Thyroid gland (tissue), 4 donors: ENCODE data around the gene UBE2E2. TPM values are rescaled to one million over a fixed set of nuclear protein-coding genes. Genes with fewer than 3 reads are reported as not detected.
A peak's percentile ranks its signal among the peaks of the same experiment; 100 is the strongest.

Source experiments
- DNase-seq, 2 donors: peaks; one replicate each; pipeline ENCODE4 v3.0.0-alpha.2; 2019
- H3K27ac ChIP-seq, 3 donors: fragments of 200-600 bp; sonication (generic); 1 replicate in 2 of 3; 2 replicates in 1 of 3; pipeline ENCODE4 v1.5.1; 2016 to 2019; ENCODE audit warnings: mild to moderate bottlenecking in 1 of 3, moderate library complexity in 1 of 3
- H3K27me3 ChIP-seq: fragments of 200-600 bp; sonication (generic); one replicate; pipeline ENCODE4 v1.5.1; 2019
- H3K36me3 ChIP-seq, 2 donors: fragments of 200-600 bp; sonication (generic); one replicate each; pipeline ENCODE4 v1.5.1; 2016 to 2019
- H3K4me1 ChIP-seq, 2 donors: fragments of 200-600 bp; sonication (generic); one replicate each; pipeline ENCODE4 v1.5.1; 2017 to 2019
- H3K4me3 ChIP-seq, 3 donors: fragments of 200-600 bp; sonication (generic); replicated peaks in 1 of 3; 1 replicate in 2 of 3; 2 replicates in 1 of 3; pipeline ENCODE4 v1.5.1; 2016; ENCODE audit warnings: mild to moderate bottlenecking in 1 of 3
- H3K9me3 ChIP-seq: fragments of 200-600 bp; sonication (generic); one replicate; pipeline ENCODE4 v1.5.1; 2017
- CTCF ChIP-seq, 6 experiments: fragments of 200-600 bp in 3 of 6; fragments of 450-650 bp in 3 of 6; sonication (generic) in 3 of 6; IDR thresholded peaks; one replicate each; pipeline ENCODE4 v1.5.1; 2016 to 2019; ENCODE audit warnings: antibody characterized with exemption in 6 of 6, mild to moderate bottlenecking in 2 of 6, inconsistent platforms in 1 of 6, moderate library complexity in 1 of 6
- POLR2A ChIP-seq, 2 donors: fragments of 450-650 bp; IDR thresholded peaks; one replicate each; pipeline ENCODE4 v1.6.1; 2017; ENCODE audit warnings: antibody characterized with exemption in 2 of 2, mild to moderate bottlenecking in 2 of 2, moderate library complexity in 1 of 2
- WGBS, 2 donors: methylation state at CpG; one replicate each; pipeline ENCODE4 v1.1.5; 2017; 5-methylcytosine and 5-hydroxymethylcytosine counted together
- intact Hi-C: fragments of 100-400 bp; cut with DNase I; formaldehyde crosslinking; loops from one replicate; pipeline ENCODE4 v1.15.1; 2023
- total RNA-seq, 4 donors: library from RNA; depleted of rRNA; stranded (reverse); fragments of >200 nt; gene quantifications; one replicate each; pipeline ENCODE4 v1.2.3, GENCODE V29; 2016

Gene UBE2E2
- total RNA-seq, 4 donors from 2014 or later = 28.5 to 46.0 (median 38.4) TPM

DNA sequence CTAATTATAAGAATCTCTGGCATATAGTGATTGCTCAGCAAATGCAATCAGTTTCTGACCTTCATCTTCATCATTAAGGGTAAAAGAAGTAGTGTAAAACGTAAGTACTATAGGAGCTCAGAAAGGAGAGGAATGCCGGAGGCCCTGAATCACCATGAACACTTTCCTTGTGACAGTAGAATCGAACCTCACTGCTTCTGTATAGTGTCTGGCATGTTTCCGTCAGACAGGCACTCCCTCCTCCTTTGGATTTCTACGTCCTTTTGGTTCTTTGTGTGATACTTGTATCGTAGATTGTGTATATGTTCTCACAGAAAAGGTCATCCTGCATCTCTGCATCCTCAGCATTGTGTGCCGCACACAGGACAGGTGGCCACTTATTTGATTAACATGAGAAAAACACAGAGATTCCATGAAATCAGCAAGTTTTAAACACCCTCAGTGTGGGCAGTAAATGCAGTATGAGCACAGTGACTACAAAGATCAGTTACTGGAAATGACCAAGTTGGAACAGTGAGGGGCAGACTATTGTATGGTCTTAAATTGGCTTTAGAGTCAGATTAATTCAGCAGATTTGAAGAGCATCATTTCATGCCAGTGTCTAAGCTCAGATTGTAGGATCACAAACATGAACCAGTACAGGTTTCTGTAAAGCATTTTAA, 234.5 kb downstream of the UBE2E2 start:
- 90 to 95% methylated on average over 7 of the region's 7 CpGs for WGBS, 2 donors
- H3K4me3 ChIP-seq = no peak overlapping the region
- intact Hi-C loops = no loop called here
- no peaks in the 10 kb centered on the region for H3K36me3 ChIP-seq
- no peaks in the 10 kb centered on the region for H3K27me3 ChIP-seq
- no peaks in the 10 kb centered on the region for H3K4me1 ChIP-seq
- DNase-seq = no peak
- H3K27ac ChIP-seq = no peak overlapping the region
- TF ChIP-seq POLR2A (IDR thresholded peaks at IDR 0.05) = no peak
- TF ChIP-seq CTCF (IDR thresholded peaks at IDR 0.05) = no peak
- H3K9me3 ChIP-seq = no peaks in the 10 kb centered on the region

GRCh38 chr3:23438657-23439056, 235.5 kb downstream of the UBE2E2 start:
- DNase-seq = no peak
- H3K36me3 ChIP-seq = no peaks in the 10 kb centered on the region
- H3K9me3 ChIP-seq = no peaks in the 10 kb centered on the region
- no peak overlapping the region for H3K27ac ChIP-seq
- H3K4me1 ChIP-seq = no peaks in the 10 kb centered on the region
- H3K27me3 ChIP-seq = no peaks in the 10 kb centered on the region
- no peak for TF ChIP-seq CTCF (IDR thresholded peaks at IDR 0.05)
- no peak for TF ChIP-seq POLR2A (IDR thresholded peaks at IDR 0.05)
- H3K4me3 ChIP-seq = no peak overlapping the region
- intact Hi-C loops = no loop called here

DNA sequence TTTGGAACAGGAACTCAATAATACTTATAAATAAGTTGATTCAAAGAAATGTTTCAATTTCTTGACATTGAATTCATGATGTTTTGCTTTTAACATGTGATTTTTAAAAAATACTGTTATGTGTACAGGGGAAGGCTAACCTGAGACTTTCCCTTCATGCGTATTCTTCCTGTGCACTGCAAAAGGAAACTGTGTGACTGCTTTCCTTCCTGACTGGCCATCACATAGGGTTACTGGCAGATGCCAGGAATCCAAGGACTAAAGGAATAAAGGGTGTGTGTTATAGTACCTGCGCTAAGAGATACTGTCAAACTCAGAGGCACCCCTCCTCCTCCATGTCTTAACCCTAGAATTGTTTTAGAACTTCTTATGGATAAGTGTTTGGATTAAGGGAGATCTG, 236.0 kb downstream of the UBE2E2 start:
- H3K36me3 ChIP-seq = no peaks in the 10 kb centered on the region
- TF ChIP-seq CTCF (IDR thresholded peaks at IDR 0.05) = no peak
- DNase-seq = no peak

DNA sequence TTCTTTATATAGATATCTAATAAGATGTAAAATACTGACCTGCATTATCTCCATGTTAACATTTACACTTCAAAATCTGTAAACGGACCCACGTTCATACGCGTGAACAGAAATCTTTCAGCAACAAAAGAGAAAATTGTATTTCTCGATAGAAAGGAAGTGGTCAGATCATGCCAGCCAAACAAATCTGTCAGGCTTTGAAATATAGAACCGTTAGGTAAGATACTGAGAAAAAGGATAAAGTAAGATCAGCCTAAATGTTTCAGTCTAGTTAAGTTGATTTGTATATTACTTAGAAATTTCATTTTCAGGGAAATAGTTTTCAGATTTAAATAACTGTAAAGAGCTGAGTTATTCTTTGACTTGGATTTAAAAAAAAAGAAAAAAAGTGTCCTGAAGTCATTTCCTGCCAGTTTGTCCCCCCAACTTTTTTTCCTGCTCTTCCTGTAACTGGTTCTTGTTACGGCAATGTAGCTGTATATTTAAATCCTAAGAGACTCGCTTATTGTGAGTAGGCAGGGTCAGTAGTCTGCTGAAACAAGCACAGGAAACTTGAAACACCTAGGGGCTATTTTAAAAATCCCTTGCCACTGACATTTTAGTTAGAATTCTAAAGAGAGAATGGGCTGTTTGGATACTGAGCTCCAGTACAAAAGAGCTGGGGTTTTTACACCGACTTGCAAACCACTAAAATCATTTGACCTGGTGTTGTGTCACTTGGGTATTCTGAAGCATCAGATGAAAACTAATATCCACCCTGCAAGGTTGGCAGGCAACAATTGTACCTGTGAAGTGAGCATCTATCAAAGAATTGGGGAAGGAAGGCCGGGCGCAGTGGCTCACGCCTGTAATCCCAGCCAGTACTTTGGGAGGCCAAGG, 237.5 kb downstream of the UBE2E2 start:
- TF ChIP-seq CTCF (IDR thresholded peaks at IDR 0.05) (no peak), POLR2A (IDR thresholded peaks at IDR 0.05) (no peak)
- no peaks in the 10 kb centered on the region for H3K9me3 ChIP-seq
- no peak overlapping the region for H3K4me3 ChIP-seq
- 81 to 89% methylated on average over 12 of the region's 12 CpGs for WGBS, 2 donors
- DNase-seq = no peak
- H3K27me3 ChIP-seq = no peaks in the 10 kb centered on the region
- intact Hi-C loops = no loop called here
- no peaks in the 10 kb centered on the region for H3K36me3 ChIP-seq
- H3K27ac ChIP-seq = no peak overlapping the region
- no peaks in the 10 kb centered on the region for H3K4me1 ChIP-seq

More for the DNA sequence above, 236.0 kb downstream of the UBE2E2 start:
- Histone ChIP-seq H3K4me1 (no peaks in the 10 kb centered on the region), H3K27ac (peak overlapping the region in 1 of 3 donors; percentile 4), H3K27me3 (no peaks in the 10 kb centered on the region), H3K9me3 (no peaks in the 10 kb centered on the region), H3K4me3 (no peak overlapping the region)
- intact Hi-C loops = no loop called here
- 74 to 88% methylated on average over 2 of the region's 2 CpGs for WGBS, 2 donors
